ENCODE data around the gene EXOC3L4.

- TF ChIP-seq GATA2 (IDR thresholded peaks at IDR 0.05; ENCODE audit: low read depth, low read length) (no peak), GATA3 (IDR thresholded peaks at IDR 0.05; ENCODE audit: low read depth, low read length) (no peak)
Measured at GRCh38 chr14:103113774-103114173, 19.2 kb downstream of the EXOC3L4 start.

All from SH-SY5Y (cell line).